Cardiac ventricle fibroblast (primary cell): ENCODE results near the gene FBL. TPM values are rescaled to one million over a fixed set of nuclear protein-coding genes. Genes with fewer than 3 reads are reported as not detected.

ENCODE experiments used
- total RNA-seq: library from RNA; depleted of rRNA; stranded (reverse); fragments of >200 nt; gene quantifications from 2 replicates; pipeline ENCODE4 v1.2.3, GENCODE V29; 2015

Gene FBL
- 124 and 129 TPM in 2 replicates for total RNA-seq

DNA sequence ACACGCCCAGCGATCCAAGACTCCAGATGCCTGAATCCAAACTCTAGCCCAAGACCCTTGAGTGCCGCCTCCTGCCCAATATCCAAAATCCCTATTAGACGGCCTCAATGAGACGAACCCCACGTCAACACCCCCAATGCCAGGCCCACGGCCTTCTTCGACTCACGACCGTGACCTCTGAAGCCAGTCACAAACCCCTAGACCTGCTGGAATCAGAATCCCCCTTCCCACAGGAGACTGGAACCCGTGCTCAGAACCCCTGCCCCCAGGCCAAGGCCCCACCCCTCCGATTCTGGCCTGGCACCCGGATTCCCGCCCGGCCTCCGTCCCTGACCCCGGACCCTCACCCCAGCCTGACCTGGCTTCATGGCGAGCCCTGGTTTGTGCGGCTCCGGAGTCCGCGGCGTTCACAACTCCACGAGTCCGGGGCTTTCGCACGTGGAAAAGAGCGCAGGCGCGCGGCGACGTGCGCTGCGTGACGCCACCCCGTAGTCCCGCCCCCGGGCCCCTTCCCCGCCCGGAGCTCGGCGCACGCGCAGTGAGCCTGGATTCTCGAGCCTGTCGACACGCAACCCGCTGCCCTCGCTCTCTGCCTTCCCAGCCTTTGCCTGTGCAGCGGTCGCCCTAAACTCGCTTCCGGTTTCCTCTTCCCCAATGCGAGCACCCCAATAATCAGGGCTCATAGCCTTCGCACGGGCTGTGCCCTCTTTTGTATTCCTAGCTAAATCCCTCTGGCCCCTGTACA, at the start of gene FBL:
Gene FBL, minus strand, starts transcription at position 447 of the 745 bp plus-strand sequence. Its CDS starts 79 bp downstream, at position 368.

DNA sequence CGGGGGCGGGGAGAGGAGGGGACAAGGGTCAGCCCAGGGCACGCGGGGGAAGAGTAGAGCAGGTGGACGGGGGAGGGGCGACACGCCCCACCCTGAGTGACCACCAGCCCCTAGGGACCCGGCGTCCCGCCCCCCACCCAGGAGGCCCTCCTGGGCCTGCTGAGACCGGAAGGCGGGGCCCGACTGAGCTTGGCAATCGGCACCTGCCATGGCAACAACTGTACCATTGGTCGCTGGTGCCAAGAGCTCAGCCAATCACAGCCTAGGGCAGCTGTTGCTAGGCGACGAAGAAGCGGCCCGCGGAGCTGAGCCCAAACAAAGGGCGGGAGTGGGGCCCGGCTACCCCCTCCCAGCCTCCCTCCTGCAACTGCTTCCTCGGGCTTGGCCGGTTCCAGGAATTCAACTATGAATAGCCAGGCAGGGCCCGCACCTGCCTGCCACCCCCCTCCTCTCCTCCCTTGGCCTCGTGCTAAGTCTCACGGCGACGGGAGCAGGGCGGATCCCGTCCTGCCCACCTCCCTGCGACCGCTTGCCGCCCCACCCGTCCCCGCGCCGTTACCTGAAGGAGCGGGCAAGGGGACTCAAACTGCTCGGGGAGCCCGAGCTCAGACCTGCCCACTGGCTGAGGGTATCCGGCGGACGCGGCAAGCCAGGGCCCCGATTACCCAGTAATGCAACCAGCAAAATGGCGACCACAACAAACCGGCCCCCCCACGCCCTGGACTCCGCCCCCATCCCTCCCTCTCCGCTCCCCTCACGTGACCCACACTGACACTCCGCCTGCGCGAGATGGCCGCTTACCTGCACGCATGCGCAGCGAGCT, 12.5 kb downstream of the FBL start, which contains the start of gene DYRK1B:
Gene DYRK1B, minus strand, starts transcription at position 699 of the 823 bp plus-strand sequence. CDS start 2,295 bp downstream, outside the sequence.

Other genes with a start within 250 kb of the FBL start
- gene LGALS13, start 243.9 kb downstream of the FBL start, total RNA-seq = not detected in 2 replicates
- not detected in 2 replicates for gene LGALS16, start 190.5 kb downstream of the FBL start, total RNA-seq
- not detected in 2 replicates for gene LGALS14, start 141.9 kb downstream of the FBL start, total RNA-seq
- not detected in 2 replicates for gene CLC, start 108.3 kb downstream of the FBL start, total RNA-seq
- not detected in 2 replicates for gene LEUTX, start 67.5 kb downstream of the FBL start, total RNA-seq
- gene DYRK1B, start 12.2 kb downstream of the FBL start, total RNA-seq = 12.7 and 13.0 TPM in 2 replicates
- gene FCGBP, start 88.3 kb upstream of the FBL start, total RNA-seq = 4.6 and 4.9 TPM in 2 replicates
- 60.5 and 65.0 TPM in 2 replicates for gene PSMC4, start 124.8 kb upstream of the FBL start, total RNA-seq
- 3.2 and 9.4 TPM in 2 replicates for gene ZNF546, start 150.7 kb upstream of the FBL start, total RNA-seq
- gene ZNF780B, start 209.9 kb upstream of the FBL start, total RNA-seq = 5.6 and 12.3 TPM in 2 replicates
- 9.7 and 19.2 TPM in 2 replicates for gene ZNF780A, start 244.6 kb upstream of the FBL start, total RNA-seq